RWPE1 (cell line): ENCODE data around the gene BRSK2.

Experiments used
- CTCF ChIA-PET: fragments of 350-600 bp; sonication (Branson Sonifier 250); formaldehyde crosslinking; extraction: SDS; loops from one replicate; lab custom pipeline; 2021; lab: Yijun Ruan, JAX
- POLR2A ChIA-PET: fragments of 400-600 bp; formaldehyde crosslinking; extraction: SDS; loops from one replicate; lab custom pipeline; 2020; ENCODE audit warnings: antibody characterized with exemption; ENCODE audit not compliant: low non-redundant PET; lab: Yijun Ruan, JAX
- DNase-seq: peaks from one replicate; pipeline ENCODE4 v3.0.0; 2012; ENCODE audit warnings: low spot score
- H3K27ac ChIP-seq: fragments of 450-650 bp; 2 replicates; pipeline ENCODE4 v1.5.1; 2017
- CTCF ChIP-seq: fragments of 450-650 bp; conservative IDR thresholded peaks from 2 replicates; pipeline ENCODE4 v1.5.1; 2017; ENCODE audit warnings: low read depth, mild to moderate bottlenecking

Gene BRSK2

DNA sequence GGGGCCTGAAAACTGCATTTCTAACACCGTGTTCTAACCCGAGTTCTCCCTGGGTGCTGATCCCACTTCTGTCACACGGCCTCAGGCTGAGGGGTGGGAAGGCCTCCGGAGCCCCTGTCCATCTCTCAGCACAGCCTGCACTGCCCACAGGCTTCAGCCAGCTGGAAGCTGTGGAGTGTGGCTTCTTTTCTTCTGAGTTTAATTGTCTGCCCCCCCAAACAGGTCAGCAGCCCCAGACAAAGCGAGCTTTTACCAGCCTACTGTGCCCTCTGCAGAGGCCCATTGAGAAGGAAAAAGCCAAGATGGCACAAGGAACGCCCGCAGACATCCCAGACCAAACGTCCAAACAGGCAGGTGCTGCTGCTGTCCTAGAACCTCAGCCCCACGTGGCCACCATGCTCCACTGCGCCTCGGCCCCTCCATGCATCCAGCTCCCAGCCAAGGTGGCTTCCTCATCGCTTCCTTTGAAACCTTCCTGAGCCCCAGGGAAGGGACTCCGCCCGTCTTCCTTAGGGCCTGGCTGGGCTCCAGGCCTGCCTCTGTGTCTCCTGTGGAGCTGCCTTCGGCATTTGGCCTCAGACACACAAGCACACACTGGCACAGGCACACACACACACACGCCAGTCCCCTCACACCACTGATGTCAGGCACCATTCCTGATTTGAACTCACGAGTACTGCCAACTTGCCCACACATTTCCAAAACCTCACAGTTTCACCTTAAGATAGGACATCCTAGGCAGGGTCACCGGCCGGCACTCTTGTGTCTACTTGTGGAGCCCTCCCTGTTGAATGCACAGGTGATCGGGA lies 95.2 kb downstream of the BRSK2 start:
- ChIA-PET POLR2A (no interaction called here), CTCF (no interaction called here)
- peak overlapping the region; percentile 33; the same call in 1 of the 2 replicates for H3K27ac ChIP-seq
- TF ChIP-seq CTCF, result no peak
- DNase-seq, result no peak

DNA sequence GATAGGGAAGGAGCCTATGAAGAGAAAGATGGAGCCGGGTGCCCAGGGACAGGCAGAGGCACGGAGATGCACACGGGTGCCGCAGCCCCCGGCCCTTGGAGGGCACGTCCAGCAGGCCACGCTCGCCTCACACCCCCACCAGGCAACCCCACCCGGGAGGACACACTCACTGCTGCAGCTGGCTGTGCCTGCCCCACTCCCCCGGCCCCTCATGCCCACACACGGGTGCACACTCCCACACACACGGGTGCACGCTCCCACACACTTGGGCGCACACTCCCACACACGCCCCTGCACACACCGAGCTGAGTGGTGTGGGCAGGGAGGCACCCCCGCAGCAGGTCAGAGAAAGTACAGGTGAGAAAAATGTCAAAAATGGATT lies 95.8 kb downstream of the BRSK2 start:
- peak overlapping the region; percentile 33 for H3K27ac ChIP-seq
- no peak for TF ChIP-seq CTCF
- CTCF ChIA-PET, result no interaction called here
- POLR2A ChIA-PET, result no interaction called here
- no peak for DNase-seq

- no peak for TF ChIP-seq CTCF
These were observed 96.5 kb downstream of the BRSK2 start, which contains the start of gene MOB2 for GRCh38 chr11:1486054-1486825. MOB2 (minus strand) TSS chr11:1486779; CDS start chr11:1486556, 223 bp downstream.

GRCh38 chr11:1487091-1487850 lies 97.5 kb downstream of the BRSK2 start:
- no peak for DNase-seq
- POLR2A ChIA-PET, result no interaction called here
- CTCF ChIA-PET, result no interaction called here
- no peak overlapping the region for H3K27ac ChIP-seq
- no peak for TF ChIP-seq CTCF

More at GRCh38 chr11:1486054-1486825, 96.5 kb downstream of the BRSK2 start, which contains the start of gene MOB2:
- no peak for DNase-seq
- H3K27ac ChIP-seq, result peak within 1 kb of the TSS; percentile 33
- ChIA-PET CTCF (no interaction called here), POLR2A (no interaction called here)

- ChIA-PET POLR2A (no interaction called here), CTCF (interaction anchor here (0.6 kb wide), 1 partner anchor 48 kb away, joined by 4 read pairs; no protein-coding TSS in a partner anchor)
- no peak overlapping the region for H3K27ac ChIP-seq
- TF ChIP-seq CTCF, result no peak
- DNase-seq, result no peak
These were observed 98.3 kb downstream of the BRSK2 start for GRCh38 chr11:1487851-1488574.
